GDM1 (cell line): ENCODE measurements around the gene TTLL5.

Experiments
- DNase-seq: peaks from one replicate; lab custom pipeline; 2025; lab: John Stamatoyannopoulos, UW

TTLL5 gene

DNA sequence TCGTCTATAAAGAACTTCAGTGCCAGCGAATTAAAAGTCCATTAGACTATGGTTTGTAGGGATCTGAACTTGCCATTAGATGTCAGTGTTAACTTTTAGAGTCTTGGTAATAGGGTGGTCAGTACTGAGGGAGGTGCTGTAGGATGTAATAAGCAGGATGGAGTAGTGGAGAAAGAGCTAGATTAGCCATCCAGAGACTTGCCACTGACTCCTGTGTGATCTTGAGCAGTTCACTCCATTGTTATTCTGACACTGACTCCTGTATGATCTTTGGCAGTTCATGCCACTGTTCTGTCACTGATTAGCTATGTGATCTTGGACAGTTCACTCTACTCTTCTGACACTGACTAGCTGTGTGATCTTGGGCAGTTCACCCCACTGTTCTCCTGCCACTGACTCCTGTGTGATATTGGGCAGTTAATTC lies 133.6 kb downstream of the TTLL5 start:
- DNase-seq: no peak

DNA sequence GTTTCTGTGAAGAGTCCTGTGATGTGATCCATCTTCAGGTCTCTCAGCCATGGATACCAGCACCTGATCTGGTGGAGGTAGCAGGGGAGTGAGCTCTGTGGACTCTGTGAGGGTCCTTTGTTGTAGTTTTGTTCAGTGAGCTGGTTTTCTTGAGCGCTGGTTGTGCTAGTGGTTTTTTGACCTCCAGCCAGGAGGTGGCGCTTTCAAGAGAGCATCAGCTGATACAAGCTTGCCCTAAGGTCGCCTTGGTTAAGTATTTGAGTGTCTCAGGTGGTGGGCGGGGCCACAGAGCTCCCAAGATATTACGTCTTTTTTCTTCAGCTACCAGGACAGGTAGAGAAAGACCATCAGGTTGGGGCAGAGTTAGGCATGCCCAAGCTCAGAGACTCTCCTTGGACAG lies 139.7 kb downstream of the TTLL5 start:
- DNase-seq: no peak

DNA sequence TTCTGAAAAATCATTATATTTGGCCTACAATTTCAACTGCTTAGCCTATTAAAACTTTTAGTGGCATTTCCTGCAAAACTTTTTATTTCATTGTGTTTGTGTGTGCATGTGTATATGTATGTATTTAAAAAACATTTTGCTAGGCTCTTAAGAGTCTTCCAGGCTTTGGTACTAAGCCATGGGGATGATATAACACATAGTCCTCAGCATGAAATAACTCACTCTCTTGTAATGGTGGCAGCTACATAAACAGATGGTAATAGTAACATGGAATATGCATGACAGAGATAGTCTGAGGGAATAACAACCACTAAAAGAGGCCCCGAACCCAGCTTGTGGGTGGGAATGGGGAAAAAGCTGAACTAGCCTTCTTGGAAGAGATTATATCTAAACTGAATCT lies 141.4 kb downstream of the TTLL5 start:
- no peak for DNase-seq

DNA sequence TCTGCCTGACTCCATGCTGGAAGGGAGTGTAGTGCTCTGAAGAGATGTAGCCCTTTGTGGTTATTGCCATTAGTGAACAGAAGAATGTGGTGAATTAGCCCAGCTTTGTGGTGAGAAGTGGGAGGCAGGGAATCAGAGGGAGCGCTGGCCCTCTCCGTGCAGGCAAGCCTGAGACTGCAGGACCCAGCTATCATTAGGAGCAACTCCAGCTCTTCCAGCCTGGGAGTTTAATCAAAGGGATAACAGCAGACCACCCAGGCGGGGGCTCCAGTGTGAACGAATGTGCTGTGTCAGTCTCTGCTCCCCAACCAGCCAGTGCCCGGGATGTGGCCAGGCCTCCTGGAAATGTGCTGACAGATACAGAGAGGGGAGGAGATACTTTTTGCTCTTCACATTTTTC lies 142.7 kb downstream of the TTLL5 start:
- DNase-seq: no peak

DNA sequence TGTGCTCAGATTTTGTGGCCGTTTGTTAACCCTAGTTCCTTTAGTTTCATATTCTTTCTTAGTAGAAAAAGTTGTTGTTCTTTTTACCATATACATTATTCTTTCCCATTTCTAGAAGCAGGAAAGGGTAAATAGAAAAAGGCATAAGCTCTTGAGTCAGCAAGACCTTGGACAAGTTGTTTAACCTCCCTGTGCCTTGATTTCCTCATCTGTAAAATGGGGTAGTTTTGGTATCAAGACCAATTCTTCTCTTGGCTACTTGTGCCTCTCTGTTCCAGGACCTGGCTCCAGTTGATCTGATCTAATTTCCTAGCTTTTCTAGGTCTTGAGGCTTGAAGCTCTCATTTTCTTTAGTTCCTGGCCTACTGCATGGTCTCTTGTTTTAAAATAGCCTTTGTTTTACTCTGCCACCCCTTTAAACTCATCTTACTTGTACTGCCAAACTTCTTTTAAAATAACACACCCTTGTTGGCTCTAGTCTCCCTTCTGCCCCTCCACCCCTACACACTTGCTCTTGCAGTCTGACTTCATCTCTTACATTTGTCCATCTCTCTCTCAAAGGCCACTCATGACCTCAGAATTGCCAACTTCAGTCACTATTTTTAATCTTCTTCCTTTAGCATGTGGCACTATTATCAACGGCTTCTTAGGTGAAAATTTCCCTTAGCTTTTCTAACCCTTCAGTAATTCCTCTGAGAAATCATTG lies 143.7 kb downstream of the TTLL5 start:
- no peak for DNase-seq

DNA sequence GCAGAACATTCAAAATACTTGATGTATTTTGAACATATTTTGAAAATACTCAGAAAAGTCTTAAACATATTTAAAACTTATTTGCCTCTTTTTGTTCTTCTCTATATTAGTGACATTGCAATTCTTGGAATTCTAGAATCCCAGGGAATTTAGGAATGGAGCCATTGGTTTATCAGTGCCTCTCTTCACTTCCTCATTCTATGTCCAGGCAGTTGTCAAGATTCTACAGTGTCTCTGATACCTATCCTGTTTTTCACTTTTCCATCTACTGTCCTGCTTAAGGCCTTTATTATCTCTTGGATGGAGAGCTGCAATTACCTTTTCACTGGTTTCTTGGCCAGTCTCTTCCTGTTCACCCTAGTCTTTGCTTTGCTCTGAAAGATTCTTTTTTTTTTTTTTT lies 144.6 kb downstream of the TTLL5 start:
- DNase-seq: no peak

DNA sequence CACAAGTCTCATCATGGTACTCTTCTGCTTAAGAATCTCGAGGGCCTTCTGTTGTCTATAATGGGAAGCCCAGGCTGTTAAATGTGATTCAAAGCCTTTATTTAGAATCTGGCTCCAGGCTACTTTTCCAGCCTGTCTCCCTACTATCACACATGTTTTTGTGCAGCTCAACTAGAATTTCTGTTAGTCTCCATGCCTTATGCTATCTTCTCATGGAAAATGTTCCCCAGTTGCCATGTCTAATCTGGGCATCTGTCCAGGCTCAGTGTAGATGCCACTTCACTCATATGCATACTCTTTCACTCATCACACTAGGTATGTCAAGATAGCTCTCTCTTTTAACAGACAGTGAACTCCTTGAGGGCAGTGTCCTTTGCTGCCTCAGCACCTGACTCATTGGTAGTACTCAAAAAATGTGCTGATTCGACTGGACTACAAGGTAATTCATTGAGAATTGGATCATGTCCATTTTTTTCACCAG lies 145.3 kb downstream of the TTLL5 start:
- DNase-seq: no peak

DNA sequence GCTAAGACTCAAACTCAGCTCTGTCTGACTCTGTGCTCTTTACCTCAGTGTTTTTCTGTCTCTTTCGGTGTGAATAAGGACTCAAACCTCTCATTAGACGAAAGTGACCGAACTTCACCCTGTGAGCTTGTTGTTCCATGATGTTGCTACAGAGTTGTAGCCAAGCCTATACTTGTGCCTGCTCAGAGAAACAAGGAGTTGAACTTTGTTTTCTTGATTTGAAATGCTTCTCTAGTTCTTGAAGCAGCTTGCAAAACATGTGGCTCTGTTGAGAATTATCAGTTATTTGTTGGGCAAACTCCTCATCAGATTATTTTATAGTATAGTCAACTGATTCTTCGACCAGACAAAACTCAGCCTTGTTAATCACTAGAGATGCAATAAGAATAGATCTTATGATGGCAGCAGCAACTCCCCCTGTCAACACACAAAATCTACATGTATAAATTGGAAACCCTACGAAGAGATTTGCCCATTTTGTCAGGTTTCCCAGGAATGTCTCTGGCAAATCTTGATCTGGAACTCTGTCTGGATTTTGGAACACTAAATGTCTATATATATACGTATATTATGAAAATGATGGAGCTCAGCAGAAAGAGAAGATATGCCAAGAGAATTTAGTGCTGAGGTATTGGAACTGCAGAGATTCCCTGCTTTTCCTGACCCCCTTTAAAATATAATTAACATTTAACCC lies 146.8 kb downstream of the TTLL5 start:
- DNase-seq: no peak

DNA sequence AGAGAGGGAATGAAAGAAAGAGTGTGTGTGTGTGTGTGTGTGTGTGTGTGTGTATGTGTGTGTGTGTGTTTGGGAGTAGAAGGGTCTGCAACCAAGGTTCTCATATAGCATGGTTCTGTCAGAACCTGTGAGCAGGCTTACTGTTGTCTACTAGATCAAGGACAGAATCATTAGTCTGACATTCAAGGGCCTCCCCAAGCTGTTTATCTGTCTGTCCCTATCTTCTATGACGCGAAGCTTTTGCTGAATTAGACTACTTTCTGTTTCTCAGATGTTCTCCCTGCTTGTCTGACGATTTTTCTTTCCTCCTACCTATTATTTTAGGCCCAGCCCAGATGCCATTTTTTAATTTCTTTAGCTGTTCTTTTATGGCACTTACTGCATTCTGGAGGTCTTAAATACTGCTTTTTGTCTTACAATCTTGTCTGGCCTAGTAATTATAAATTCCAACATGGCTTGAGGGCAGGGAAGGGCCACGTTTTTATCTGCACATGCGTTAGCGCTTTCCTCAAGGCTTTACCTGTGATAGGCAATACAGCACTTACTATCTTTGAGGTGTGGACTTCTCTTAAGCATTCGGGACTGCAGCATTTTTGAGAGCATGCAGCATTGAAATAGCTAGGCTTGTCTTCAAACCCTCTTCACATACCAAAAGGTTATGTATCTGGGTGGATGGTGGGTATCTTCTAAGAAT lies 150.2 kb downstream of the TTLL5 start:
- no peak for DNase-seq

DNA sequence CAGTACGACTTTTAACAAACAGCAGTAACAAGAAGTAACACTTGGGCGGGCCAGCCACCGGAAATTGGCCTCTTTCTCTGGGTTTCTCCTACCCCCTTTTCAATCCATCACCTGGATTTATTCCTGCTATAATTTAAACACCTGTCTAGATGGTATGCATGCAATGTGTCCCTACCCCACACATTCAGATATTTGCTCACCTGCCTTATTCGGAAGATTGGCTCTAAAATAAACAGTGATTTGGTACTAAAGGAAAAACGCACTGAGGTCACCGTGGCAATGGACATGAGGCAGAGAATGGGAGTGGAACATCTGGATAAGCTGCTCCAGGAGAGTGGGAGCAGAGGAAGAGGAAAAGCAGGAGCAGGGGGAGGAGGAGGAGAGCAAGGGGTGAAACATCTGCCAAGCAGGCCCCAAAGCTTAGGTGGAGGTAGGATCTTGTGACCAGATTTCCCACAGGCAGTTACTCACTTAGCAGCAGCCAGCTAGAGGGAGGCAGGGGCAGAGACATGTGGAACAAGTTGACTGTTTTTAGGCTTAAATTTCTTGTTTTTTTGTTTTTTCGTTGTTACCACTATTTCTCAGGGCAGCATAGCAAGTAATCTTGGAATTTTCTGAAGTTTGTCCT lies 150.9 kb downstream of the TTLL5 start:
- no peak for DNase-seq

DNA sequence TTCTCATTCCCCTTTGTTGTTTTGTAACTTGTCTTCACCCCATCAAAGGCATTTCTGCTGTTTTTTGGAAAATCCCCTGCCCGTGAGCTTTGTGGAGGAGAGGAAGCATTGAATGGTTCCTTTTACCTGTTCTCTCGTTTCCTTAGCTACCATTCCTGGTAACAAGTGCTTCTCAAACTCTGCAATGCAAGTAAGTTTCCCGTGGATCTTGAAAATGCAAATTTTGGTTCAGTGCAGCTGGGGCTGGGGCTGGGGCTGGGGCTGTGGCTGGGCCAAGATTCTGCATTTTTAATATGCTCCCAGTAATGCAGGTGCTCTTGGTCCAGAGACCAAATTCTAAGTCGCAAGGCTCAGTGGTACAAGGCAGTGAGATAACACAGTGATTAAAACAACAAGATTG lies 151.6 kb downstream of the TTLL5 start:
- no peak for DNase-seq

DNA sequence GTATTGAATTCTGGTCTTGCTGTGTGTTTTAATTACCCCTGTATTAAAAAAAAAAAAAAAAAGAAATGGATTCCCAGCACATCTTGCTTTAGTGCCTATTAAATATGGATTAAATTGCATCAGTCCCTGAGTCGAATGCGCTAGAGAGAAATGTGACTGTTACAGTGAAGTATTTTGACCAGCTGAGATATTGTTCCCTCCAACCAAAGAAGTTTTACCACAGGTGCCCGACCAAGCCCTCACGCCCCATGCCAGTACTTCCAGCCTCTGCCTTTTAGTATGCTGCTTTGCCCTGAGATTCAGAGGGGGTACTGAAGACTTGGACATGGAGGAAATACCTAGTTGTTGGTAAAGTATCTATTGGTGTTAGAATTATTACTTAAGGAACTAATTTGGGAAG lies 159.7 kb downstream of the TTLL5 start:
- no peak for DNase-seq

DNA sequence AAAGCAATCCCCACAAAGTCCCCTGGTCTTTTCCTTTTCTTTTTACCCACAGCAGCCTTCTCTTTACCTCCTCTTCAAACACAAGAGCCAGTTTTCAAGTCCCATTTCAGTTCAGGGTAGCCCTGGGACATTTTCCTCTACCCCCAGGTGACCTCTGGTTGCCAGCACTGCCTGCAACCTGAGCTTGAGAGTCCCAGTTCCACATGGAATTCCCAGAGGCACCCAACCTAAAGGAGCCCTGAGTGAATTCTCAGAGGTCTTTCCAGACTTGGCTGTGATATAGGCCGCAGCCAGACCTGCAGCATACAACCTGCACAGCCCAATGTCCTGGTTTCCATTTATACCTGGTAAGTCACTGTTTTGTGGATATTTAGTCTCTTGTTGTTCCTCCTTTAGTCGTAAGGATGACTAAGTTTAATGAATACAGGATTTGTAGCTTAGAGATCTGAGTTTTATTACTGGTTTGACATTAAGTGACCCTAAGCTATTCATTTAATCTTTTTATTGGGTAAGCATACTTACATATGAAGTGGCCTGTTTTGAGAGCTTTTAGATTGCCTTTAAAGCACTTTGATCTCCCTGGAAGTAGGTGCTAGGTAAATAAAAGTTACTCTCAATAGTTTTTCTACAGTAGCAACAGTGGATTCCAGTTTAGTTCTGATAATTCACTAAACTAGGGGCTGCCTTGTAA lies 160.9 kb downstream of the TTLL5 start:
- DNase-seq: no peak

DNA sequence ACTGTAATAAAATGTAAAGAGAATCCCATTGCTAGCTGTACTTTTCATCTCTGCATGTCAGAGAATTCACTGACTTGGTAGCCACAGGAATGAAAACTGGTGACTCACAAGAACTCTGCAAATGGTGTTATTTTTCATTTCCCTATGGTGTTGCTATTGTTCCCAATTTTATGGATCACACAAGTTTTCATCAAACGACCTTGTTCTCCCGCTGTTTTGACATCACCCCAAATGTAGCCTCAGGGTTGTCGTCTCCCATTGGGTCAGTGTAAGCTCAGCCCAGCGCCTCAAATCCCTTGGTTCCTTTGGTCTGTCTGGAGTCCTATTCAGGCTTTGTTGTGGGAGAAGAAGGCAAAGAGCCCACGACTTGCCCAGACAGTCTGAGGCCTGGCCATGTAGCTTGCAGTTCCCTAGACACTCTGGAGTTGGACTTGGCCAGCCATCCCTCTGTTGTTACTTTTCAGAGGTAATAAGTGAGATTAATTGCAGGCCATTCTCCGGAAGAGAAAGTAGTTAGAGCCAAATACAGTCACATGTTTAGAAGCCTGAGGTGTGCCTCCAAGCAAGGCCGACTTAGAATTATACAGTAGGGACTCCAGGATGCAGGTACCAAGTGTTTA lies 161.6 kb downstream of the TTLL5 start:
- no peak for DNase-seq

DNA sequence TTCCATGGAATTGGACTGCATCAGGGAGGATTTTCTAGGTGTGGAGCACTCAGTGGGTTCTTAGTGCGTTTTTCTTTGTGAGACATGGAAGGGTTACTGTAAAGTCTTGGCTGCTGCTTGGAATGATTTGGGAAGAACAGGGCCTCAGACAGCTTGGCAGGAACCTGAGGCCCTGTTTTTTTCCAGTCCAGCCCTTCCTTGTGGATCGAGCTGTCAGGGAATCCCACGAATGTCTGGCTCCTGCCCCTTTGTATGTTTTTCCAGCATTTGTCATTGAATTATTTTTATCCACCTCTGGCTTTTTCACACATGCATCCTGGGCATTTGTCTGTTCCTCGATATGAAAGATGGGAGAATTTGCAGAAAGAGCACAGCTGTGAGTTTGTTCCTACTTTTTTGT lies 162.3 kb downstream of the TTLL5 start:
- no peak for DNase-seq

DNA sequence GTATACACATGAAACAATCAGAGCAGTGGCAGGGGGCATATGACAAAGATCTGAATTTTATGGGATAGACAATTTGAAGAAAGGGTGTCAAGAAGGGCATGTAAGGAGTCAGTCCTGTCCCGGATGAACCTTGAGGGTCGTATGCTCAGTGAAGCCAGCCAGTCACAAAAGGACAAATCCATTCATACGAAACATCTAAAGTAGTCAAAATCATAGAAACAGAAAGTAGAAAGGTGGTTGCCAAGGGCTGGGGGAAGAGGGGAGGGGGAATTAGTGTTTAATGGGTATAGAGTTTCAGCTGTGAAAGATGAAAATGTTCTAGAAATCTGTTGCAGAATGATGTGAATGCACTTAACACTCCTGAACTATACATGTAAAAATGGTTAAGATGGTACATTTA lies 163.3 kb downstream of the TTLL5 start:
- no peak for DNase-seq

DNA sequence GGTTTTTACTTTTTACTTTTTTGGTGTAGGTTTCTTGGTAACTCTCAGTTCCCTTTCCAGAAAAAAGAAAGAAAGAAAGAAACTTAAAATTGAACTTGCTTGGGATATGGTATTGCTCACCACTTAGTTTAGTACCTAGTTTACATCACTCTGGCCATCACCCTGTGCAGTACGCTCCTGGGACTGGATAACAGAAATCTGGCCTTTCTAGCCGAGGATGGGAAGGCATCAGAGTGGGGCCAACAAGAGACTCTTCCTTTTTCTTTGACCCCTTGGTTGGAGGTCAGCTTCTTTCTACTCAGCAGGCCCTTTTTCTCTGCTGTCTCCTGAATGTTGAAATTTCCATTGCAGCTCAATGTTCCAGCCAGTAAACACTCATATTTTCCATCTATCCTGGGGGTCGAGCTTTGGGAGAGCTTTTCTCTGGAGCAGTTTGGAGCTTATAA lies 164.1 kb downstream of the TTLL5 start:
- no peak for DNase-seq

DNA sequence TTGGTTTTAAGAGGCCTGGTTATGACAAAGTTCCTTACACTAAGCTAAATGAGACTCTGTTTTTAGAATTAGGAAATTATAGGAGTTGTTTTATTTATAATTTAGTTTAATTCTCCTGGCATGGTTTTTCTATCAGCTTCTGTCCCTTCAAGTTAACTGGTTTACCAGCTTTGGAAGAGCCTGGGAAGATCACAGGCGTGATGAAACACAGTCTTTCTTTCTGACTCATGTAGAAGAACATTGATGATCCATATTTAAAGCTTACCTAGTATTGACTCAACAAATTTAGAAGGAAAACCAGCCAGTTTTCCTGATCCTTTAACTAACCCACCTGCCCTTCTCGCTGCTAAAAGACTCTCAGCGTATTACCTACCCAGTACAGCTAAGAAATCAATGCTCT lies 165.6 kb downstream of the TTLL5 start:
- no peak for DNase-seq

DNA sequence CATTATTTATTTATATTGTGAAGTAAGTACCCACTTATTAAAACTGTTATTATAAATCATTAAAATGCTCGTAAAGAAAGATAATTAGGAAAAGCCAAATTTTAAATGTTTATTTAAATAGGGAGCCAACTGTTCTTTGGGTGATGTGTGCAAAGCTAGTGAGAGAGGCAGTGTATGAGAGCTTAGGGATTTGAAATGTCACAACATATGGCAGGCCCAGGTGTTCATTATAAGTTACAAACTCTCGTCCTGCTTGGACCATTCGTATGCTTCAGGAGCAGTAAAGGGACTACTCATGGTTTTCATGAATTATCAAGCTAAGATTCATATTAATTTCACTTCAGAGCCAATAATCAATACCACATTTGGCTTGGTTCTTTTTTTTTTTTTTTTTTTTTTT lies 166.3 kb downstream of the TTLL5 start:
- no peak for DNase-seq

DNA sequence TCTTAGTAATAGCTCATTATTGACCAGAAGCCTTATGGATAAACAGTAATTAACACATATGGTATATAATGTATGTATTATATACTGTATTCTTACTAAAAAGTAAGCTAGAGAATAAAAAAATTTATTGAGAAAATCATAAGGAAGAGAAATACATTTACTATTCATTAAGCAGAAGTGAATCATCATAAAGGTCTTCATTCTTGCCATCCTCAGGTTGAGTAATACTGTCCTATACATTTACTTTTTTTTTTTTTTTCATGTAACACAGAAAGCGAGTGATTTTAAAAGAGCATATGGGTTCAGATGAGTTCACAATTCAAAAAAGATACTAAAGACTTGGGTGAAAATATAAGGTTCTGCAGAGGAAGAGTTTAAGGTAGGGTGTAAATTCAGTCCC lies 168.3 kb downstream of the TTLL5 start:
- no peak for DNase-seq

DNA sequence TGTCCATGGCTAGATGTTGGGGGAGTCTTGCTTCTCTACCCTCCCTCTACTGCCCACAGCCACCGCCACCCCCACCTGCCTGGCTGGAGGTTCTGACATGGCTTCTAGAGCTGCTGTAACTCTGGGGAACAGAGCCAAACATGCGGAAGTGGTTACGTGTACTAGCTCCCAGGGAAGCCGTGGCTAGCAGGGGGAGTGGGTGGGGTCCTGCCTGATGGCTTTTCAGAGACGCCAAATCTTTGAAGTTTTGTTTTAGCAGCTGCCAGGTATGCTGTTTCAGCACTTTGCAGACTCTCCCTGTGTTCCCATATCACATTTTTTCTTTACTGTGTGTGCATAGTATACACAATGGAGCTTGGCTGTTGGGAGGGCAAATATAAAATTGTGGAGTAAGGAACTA lies 170.4 kb downstream of the TTLL5 start:
- DNase-seq: no peak

DNA sequence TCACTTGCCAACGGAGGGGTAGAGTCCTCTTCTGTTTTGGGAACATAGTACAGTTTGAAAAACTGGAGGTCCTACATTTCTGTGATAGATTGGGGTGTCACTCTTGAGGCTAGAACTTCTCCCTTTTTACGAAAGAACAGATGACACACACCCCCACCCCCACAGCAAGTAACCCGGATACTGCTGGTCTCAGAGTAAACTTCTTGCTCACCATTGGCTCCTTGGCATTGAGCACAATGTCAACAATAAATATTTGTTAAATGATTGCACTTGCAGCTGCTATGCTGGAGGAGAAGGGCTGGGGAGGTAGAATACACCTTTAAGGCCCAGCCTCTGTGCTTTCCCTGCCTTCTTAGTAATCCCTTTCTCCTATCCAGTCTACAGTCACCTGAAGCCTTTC lies 170.9 kb downstream of the TTLL5 start:
- DNase-seq: no peak
